MM.1S (cell line): ENCODE data around the gene SERPINB8.

ENCODE experiments used
- DNase-seq: peaks from one replicate; pipeline ENCODE4 v3.0.0-alpha.2; 2015
- H2AFZ ChIP-seq: fragments of 300-600 bp; sonication (generic); 2 replicates; pipeline ENCODE4 v1.6.0; 2016; ENCODE audit warnings: antibody characterized with exemption, low read length
- H3F3A ChIP-seq: fragments of 300-600 bp; sonication (generic); 2 replicates; pipeline ENCODE4 v1.6.1; 2016; ENCODE audit warnings: mild to moderate bottlenecking, antibody characterized with exemption, low read length, moderate library complexity, mixed read lengths; ENCODE audit not compliant: insufficient read depth
- H3K27ac ChIP-seq: fragments of 300-600 bp; sonication (generic); 2 replicates; pipeline ENCODE4 v1.5.1; 2016; ENCODE audit warnings: mild to moderate bottlenecking, low read length
- H3K27me3 ChIP-seq: fragments of 300-600 bp; sonication (generic); replicated peaks from 2 replicates; pipeline ENCODE4 v1.6.0; 2016; ENCODE audit warnings: low read length; ENCODE audit not compliant: insufficient read depth
- H3K36me3 ChIP-seq: fragments of 300-600 bp; sonication (generic); replicated peaks from 2 replicates; pipeline ENCODE4 v1.6.1; 2016; ENCODE audit warnings: mild to moderate bottlenecking, low read length, mixed read lengths; ENCODE audit not compliant: insufficient read depth
- H3K4me1 ChIP-seq: fragments of 300-600 bp; sonication (generic); 2 replicates; pipeline ENCODE4 v1.6.1; 2016; ENCODE audit warnings: low read length, mixed read lengths
- H3K4me2 ChIP-seq: fragments of 300-600 bp; sonication (generic); 2 replicates; pipeline ENCODE4 v1.6.0; 2016; ENCODE audit warnings: low read depth, low read length
- H3K4me3 ChIP-seq: fragments of 300-600 bp; sonication (generic); 2 replicates; pipeline ENCODE4 v1.5.1; 2016; ENCODE audit warnings: low read length, mixed read lengths
- H3K79me2 ChIP-seq: fragments of 300-600 bp; sonication (generic); 2 replicates; pipeline ENCODE4 v1.6.1; 2016; ENCODE audit warnings: mixed run types, low read length, mixed read lengths
- H3K9ac ChIP-seq: fragments of 300-600 bp; sonication (generic); 2 replicates; pipeline ENCODE4 v1.6.1; 2016; ENCODE audit warnings: low read length, mixed read lengths
- H3K9me2 ChIP-seq: fragments of 300-600 bp; sonication (generic); replicated peaks from 2 replicates; pipeline ENCODE4 v1.6.1; 2016; ENCODE audit warnings: mild to moderate bottlenecking, low read length, mixed read lengths; ENCODE audit not compliant: insufficient read depth
- H3K9me3 ChIP-seq: fragments of 300-600 bp; sonication (generic); replicated peaks from 2 replicates; pipeline ENCODE4 v1.6.1; 2016; ENCODE audit warnings: mild to moderate bottlenecking, low read length, mixed read lengths; ENCODE audit not compliant: insufficient read depth
- H4K20me1 ChIP-seq: fragments of 300-600 bp; sonication (generic); 2 replicates; pipeline ENCODE4 v1.6.1; 2016; ENCODE audit warnings: mild to moderate bottlenecking, low read length, moderate library complexity, mixed read lengths; ENCODE audit not compliant: insufficient read depth
- EZH2 ChIP-seq: fragments of 300-600 bp; sonication (generic); optimal IDR thresholded peaks from 2 replicates; pipeline ENCODE3; 2017; ENCODE audit warnings: low read depth, mild to moderate bottlenecking, antibody characterized with exemption, low read length, mixed read lengths
- EZH2phosphoT487 ChIP-seq: fragments of 300-600 bp; sonication (generic); IDR thresholded peaks from 2 replicates; pipeline ENCODE4 v1.6.1; 2018; ENCODE audit warnings: antibody characterized with exemption, low read length
- TF ChIP-seq, protein P1 (sequence below): fragments of 300-600 bp; sonication (generic); IDR thresholded peaks from 2 replicates; pipeline ENCODE4 v1.5.1; 2016; ENCODE audit warnings: antibody characterized with exemption, low read length, mixed read lengths

SERPINB8 gene

DNA sequence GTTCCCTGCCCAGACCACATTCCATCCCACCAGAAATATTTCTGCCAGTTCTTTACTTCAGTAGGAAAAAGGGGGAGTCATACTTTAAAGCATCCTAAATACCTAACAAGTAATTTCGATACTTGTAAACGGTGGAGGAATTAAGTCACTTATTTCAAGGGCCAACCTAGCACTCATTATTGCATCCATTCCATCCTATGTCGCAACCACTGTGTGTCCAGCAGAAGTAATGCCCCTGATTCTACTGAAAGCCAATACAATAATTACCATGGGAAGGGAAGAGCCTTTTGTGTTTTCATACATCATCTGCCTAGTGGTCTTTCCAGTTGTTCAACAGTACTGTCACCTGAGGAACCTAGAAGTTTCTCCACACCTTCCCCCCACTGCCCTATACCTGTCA, 12.5 kb downstream of the SERPINB8 start:
- no peaks in the 10 kb centered on the region for H3F3A ChIP-seq
- H3K9ac ChIP-seq: no peak overlapping the region
- H3K27me3 ChIP-seq: no peaks in the 10 kb centered on the region
- TF ChIP-seq EZH2: no peak
- TF ChIP-seq, protein P1, sequence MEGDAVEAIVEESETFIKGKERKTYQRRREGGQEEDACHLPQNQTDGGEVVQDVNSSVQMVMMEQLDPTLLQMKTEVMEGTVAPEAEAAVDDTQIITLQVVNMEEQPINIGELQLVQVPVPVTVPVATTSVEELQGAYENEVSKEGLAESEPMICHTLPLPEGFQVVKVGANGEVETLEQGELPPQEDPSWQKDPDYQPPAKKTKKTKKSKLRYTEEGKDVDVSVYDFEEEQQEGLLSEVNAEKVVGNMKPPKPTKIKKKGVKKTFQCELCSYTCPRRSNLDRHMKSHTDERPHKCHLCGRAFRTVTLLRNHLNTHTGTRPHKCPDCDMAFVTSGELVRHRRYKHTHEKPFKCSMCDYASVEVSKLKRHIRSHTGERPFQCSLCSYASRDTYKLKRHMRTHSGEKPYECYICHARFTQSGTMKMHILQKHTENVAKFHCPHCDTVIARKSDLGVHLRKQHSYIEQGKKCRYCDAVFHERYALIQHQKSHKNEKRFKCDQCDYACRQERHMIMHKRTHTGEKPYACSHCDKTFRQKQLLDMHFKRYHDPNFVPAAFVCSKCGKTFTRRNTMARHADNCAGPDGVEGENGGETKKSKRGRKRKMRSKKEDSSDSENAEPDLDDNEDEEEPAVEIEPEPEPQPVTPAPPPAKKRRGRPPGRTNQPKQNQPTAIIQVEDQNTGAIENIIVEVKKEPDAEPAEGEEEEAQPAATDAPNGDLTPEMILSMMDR: no peak
- TF ChIP-seq EZH2phosphoT487: no peak
- H3K4me1 ChIP-seq: 0 out of 2 replicates have a peak, but pooled peaks cover 6% of the 10 kb centered on the region
- no peaks in the 10 kb centered on the region for H3K36me3 ChIP-seq
- no peak overlapping the region for H2AFZ ChIP-seq
- H3K9me3 ChIP-seq: no peaks in the 10 kb centered on the region
- no peak overlapping the region for H3K4me2 ChIP-seq
- no peaks in the 10 kb centered on the region for H3K79me2 ChIP-seq
- no peak overlapping the region for H3K4me3 ChIP-seq
- H3K27ac ChIP-seq: no peak overlapping the region
- no peaks in the 10 kb centered on the region for H4K20me1 ChIP-seq
- no peaks in the 10 kb centered on the region for H3K9me2 ChIP-seq
- DNase-seq: no peak

DNA sequence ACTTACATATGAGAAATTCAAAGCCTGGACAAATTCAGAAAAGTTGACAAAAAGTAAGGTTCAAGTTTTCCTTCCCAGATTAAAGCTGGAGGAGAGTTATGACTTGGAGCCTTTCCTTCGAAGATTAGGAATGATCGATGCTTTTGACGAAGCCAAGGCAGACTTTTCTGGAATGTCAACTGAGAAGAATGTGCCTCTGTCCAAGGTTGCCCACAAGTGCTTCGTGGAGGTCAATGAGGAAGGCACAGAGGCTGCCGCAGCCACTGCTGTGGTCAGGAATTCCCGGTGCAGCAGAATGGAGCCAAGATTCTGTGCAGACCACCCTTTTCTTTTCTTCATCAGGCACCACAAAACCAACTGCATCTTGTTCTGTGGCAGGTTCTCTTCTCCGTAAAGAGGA, 17.0 kb downstream of the SERPINB8 start:
- H3K4me1 ChIP-seq: no peaks in the 10 kb centered on the region
- H3K27me3 ChIP-seq: no peaks in the 10 kb centered on the region
- TF ChIP-seq EZH2 (no peak), EZH2phosphoT487 (no peak)
- TF ChIP-seq, protein P1: no peak
- H3F3A ChIP-seq: no peaks in the 10 kb centered on the region
- no peaks in the 10 kb centered on the region for H3K9me3 ChIP-seq
- H3K4me2 ChIP-seq: no peak overlapping the region
- no peaks in the 10 kb centered on the region for H3K79me2 ChIP-seq
- no peak overlapping the region for H3K4me3 ChIP-seq
- no peaks in the 10 kb centered on the region for H3K9me2 ChIP-seq
- DNase-seq: no peak
- no peaks in the 10 kb centered on the region for H4K20me1 ChIP-seq
- H3K9ac ChIP-seq: no peak overlapping the region
- no peaks in the 10 kb centered on the region for H3K36me3 ChIP-seq
- no peak overlapping the region for H2AFZ ChIP-seq
- H3K27ac ChIP-seq: no peak overlapping the region

DNA sequence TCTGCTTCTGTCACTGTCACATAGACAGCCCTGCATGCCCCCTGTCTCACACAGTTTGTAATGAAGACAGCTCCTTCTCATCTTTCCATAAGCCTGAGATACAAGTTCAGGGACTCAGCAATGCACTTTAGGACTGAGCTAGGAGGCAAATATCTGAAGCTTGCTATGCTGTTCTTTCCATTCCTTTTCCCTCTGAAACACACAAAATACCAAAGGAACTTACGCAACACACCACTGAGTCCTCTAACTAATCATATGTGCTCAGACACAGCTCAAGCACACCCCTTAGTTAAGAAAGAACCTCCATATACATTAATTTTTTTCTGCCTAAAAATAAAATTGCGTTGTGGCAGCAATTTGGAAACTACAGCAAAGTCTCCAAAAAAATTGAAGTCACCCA, 17.9 kb downstream of the SERPINB8 start:
- no peak overlapping the region for H3K27ac ChIP-seq
- H3F3A ChIP-seq: no peaks in the 10 kb centered on the region
- H3K9ac ChIP-seq: no peak overlapping the region
- no peaks in the 10 kb centered on the region for H3K4me1 ChIP-seq
- no peaks in the 10 kb centered on the region for H3K79me2 ChIP-seq
- no peaks in the 10 kb centered on the region for H3K36me3 ChIP-seq
- H4K20me1 ChIP-seq: no peaks in the 10 kb centered on the region
- no peak overlapping the region for H3K4me2 ChIP-seq
- DNase-seq: no peak
- H2AFZ ChIP-seq: no peak overlapping the region
- H3K4me3 ChIP-seq: no peak overlapping the region
- H3K9me2 ChIP-seq: no peaks in the 10 kb centered on the region
- no peaks in the 10 kb centered on the region for H3K9me3 ChIP-seq
- TF ChIP-seq EZH2: no peak
- TF ChIP-seq EZH2phosphoT487: no peak
- TF ChIP-seq, protein P1: no peak
- H3K27me3 ChIP-seq: no peaks in the 10 kb centered on the region
